ENCODE data around the gene NR5A2.

The NR5A2 gene

GRCh38 chr1:200128944-200129879, 101.7 kb downstream of the NR5A2 start:
- DNase-seq: no peak

GRCh38 chr1:200130552-200130951, 103.0 kb downstream of the NR5A2 start:
- DNase-seq: no peak

DNA sequence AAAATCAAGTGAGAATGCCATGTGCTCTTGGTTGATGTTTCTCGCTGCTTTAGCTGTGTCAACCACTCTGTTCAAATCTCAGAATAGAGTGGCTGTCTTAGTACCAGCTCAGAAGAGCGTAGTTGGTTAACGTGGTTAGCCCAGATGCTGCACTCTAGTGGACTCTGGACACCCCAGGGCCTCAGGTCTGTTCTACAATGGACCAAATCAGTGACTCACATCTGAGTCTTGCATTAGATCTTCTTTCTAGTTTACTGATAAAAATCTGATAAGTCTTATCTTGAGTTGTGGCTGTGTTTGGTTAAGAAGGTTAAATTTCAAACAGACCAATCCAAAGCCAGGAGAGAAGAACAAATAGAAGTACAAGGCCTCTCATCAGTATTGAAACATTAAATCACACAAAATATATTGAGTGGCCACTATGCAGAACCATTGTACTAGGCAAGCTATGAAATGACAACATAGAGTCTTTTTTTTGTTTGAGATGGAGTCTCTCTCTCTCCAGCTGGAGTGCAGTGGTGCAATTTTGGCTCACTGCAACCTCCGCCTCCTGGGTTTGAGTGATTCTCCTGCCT, 104.1 kb downstream of the NR5A2 start:
- no peak for DNase-seq

DNA sequence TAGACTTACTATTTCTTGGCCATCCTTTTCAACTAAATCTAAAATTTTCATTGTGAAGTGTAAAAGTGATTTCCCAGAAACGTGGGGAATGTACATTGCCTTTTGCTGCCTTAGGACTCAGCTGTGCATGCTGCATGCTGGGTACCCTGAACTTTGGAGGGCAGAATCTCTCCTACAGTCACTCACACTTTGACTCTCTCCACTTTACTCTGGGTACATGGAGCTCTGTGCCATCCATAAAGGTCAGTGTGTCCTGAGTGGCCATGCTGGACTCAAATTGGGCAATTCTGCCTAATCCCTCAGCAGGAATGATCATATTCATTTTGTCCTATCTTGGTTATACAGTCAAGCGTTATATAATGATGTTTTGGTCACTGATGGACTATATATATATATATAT, 105.6 kb downstream of the NR5A2 start:
- DNase-seq: no peak

DNA sequence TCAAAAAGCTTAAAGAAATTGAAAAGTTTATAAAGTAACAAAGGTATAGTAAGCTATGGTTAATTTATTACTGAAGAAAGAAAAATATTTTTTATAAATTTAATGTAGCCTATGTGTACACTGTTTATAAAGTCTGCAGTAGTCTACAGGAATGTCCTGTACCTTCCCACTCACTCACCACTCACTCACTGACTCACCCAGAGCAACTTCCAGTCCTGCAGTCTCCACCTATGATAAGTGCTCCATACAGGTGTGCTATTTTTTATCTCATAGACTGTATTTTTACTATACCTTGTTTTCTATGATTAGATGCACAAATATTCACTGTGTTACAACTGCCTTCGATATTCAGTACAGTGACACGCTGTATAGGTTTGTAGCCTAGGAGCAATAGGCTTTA, 106.6 kb downstream of the NR5A2 start:
- DNase-seq: no peak

DNA sequence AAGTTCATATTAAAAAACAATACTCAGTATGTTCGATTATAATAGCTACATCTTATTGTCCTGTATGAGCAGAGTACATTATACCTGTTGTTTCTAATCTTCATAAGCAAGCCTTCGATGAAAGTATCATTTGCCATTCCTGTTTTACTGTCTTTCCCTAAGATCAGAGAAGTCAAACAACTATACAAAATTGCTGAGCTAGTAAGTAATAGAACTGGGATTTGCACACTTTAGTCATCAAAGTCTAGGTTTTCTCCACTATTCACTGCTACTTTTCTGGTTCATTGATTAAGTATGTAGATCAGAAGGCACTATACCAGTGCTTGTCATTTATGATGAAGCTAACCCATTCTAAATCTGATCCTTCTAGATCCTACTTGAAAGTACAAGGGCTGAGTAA, 108.9 kb downstream of the NR5A2 start:
- no peak for DNase-seq

DNA sequence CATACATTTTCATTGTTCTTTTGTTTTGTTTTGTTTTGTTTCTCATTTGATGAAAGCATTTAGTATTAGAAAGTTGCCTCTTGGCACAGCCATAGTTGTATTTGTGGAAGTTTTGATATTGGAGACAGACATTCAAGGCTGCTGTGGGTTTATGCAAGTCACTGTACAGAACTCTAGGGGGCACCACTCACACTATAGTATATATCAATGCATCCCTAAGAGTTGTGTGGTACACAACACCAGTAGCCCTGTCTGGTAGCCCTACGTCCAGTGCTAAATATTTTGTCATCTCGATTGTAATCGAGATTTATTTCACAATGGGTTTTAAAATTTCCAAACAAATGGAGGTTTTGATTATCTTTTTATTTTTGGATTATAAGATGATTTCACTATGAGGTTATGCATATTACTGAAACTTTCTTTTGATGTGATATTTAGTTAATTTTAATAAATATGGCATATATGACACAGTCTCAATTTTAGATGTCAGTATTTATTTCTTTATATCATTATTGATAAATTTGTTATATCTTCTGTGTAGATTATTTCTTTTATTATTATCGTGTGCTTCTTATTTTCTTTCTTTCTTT, 112.2 kb downstream of the NR5A2 start:
- no peak for DNase-seq

DNA sequence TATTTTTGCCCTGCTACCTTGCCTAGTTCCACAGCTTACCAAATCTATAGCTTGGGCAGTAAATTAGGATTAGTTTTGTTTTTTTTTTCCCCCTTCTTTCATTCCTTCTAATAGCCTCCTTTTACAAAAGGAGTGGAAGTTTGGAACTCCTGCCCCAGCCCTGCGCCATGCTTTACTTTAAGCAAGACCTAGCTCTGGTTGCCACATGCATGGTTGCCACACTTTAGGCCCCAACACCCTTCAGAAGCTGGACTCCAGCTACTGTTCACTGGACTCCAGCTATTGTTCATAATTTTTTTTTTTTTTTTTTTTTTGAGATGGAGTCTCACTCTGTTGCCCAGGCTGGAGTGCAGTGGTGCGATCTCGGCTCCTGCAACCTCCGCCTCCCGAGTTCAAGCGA, 115.8 kb downstream of the NR5A2 start:
- DNase-seq: no peak

DNA sequence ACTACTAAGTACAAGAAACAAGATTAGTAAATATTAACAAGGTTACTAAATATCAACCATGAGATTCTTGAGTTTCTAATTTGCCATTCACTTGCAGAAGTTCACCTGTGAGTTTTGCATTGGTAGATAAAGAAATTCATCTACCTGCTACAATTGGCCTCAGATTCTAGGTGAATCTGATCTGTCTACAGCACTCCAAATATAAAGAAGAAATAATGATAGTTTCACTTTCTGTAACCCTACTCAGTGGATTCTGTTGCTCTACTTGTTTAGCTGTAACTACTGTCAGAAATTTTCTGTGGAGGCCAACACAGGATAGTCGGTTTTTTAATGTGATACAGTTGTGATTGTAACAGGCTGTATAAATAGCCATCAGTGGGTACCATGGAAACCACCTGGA, 118.6 kb downstream of the NR5A2 start:
- no peak for DNase-seq

- DNase-seq: no peak
Observed at GRCh38 chr1:200147094-200147493, 119.6 kb downstream of the NR5A2 start.

DNA sequence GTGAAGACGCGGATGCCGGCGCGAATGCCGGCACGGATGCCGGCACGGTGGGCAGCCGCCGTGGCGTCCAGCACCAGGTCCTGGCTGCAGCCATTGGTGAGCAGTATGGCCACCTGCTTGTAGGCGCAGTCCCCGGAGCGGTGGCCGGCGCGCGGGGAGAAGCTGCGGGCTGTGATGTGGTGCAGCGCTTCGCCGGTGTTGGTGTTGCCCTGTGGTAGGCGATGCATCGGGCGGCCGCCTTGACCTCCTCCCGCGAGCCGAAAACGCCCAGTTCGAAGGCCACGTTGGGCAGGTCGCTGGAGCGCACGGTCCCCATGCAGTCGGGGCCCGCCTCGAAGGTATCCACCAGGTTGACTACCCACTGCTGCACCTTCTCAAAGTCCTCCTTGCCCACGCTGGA, 120.2 kb downstream of the NR5A2 start:
- DNase-seq: no peak

- no peak for DNase-seq
Observed at GRCh38 chr1:200150006-200150405, 122.5 kb downstream of the NR5A2 start.

DNA sequence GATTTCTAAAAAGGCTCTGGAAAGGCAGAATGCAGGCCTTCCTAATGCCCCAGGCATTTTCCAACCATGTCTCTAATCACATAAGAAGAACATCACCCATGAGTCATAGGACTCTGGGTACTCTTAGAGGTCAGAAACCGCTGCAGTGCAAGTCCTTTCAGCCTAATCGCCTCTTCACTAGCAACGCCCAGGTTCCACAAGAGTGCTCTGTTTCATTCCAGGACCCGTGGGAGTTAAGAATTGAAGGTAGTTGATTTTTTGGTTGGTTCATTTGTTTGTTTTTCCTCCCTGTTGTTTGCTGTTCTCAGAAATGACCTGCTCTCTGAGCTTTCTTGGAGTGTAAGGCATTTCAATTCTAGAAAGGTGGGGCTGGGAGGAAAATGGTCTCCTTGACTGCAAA, 123.2 kb downstream of the NR5A2 start:
- DNase-seq: no peak

- no peak for DNase-seq
Observed at GRCh38 chr1:200152336-200152735, 124.8 kb downstream of the NR5A2 start.

DNA sequence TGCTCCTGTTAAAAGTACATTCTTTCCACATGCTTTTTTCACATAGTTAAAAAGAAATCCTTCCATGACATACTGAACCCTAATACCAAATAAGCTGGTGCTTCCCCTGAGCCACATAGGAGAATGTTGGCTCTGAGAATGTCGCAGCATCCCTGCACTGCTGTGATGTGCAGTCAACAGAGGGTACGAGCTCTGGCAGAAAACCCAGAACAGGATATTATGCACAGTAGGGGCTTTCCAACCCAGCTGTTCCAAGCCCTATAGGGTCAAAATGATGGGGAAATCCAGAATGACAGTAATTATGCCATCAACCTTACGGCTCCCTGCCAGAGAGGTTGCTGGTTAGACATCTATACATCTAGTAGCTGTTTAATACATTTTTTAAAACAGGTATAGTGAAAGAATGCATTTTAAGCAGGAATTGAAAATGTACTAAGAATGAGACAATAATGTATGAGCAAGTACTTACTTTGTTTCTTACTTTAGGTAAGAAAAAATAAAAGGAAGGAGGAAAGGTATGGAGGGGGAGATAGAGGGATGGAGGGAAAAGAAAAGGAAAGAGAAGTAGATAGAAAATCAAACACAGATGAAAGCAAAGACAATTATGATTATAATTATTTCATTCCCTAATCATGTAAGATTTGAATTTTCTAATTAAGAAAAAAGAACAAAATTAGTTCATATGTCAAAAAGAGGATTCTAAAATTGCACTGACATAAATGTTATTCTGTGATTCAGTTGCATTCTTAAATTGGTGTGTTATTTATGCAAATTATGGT, 126.0 kb downstream of the NR5A2 start:
- DNase-seq: no peak

GRCh38 chr1:200154069-200154767, 126.7 kb downstream of the NR5A2 start:
- peak; percentile 30 for DNase-seq

DNA sequence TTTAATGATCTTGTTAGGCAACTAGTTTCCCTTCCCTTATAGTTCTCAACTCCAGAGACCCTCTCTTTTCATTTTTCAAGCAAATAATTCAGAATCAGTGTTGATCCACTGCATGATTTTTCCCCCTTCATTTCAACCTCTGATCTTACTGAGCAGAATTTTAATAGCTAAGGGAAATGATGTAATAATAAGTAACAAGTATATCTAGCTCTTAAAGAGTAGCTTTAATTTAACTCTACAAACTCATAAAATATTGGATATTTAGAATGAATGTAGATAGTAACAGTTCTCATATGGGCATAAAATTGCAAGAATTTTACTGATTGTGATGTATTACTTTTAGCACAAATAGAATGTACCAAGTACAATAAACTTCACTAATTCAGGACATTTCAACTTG, 130.2 kb downstream of the NR5A2 start:
- no peak for DNase-seq

GRCh38 chr1:200161801-200162200, 134.3 kb downstream of the NR5A2 start:
- no peak for DNase-seq

- no peak for DNase-seq
Observed at GRCh38 chr1:200162258-200162657, 134.7 kb downstream of the NR5A2 start.

- DNase-seq: no peak
Observed at GRCh38 chr1:200162877-200163276, 135.4 kb downstream of the NR5A2 start.

DNA sequence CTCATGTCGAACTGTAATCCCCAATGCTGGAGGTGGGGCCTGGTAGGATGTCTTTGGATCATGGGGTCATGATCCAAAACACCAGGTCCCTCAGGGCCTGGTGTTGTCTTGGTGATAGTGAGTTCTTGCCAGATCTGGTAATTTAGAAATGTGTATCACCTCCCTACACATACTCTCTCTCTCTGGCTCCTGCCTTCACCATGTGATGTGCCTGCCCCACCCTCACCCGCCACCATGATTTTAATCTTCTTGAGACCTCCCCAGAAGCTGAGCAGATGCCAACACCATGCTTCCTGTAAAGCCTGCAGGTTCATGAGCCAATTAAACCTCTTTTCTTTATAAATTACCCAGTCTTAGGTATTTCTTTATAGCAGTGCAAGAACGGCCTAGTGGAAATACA, 136.4 kb downstream of the NR5A2 start:
- no peak for DNase-seq

DNA sequence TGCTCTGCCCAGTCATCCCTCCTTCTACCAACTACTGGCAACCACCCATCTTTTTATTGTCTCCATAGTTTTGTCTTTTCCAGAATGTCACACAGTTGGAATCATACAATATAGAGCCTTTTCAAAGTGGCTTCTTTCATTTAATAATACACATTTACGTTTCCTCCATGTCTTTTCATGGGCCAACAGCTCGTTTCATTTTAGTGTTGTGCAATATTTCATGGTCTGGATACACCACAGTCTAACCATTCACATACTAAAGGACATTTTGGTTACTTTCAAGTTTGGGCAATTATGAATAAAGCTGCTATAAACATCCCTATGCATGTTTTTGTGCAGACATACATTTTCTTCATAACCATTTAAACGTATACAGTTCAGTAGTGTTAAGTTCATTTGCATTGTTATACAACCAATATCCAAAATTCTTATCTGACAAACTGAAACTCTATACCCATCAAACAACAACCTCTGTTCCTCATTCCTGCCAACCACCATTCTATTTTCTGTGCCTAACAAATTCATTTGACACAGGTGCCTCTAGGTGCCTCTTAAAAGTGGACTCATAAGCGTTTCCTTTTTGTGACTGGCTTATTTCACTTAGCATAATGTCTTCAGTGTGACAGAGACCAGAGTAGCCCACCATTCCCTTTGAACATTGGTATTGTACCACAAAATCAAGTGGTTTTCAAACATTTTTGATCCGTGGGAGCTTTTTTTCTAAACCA, 138.1 kb downstream of the NR5A2 start:
- DNase-seq: no peak

Measured in activated effector memory CD4-positive, alpha-beta T cell treated with Interleukin-2 at 50 U/mL for 16 hours (primary cell).